NB4 (cell line): Measurements from ENCODE around the gene CCDC24.

Experiments
- CTCF ChIP-seq: IDR thresholded peaks from one replicate; pipeline ENCODE4 v1.5.1; 2012; ENCODE audit warnings: low read depth, low read length
- MAX ChIP-seq: IDR thresholded peaks from 2 replicates; pipeline ENCODE4 v1.6.1; 2011; ENCODE audit warnings: low read depth, low read length
- POLR2A ChIP-seq: IDR thresholded peaks from 2 replicates; pipeline ENCODE4 v1.6.1; 2011; ENCODE audit warnings: mild to moderate bottlenecking; ENCODE audit not compliant: insufficient read length; ENCODE audit errors: extremely low read depth

DNA sequence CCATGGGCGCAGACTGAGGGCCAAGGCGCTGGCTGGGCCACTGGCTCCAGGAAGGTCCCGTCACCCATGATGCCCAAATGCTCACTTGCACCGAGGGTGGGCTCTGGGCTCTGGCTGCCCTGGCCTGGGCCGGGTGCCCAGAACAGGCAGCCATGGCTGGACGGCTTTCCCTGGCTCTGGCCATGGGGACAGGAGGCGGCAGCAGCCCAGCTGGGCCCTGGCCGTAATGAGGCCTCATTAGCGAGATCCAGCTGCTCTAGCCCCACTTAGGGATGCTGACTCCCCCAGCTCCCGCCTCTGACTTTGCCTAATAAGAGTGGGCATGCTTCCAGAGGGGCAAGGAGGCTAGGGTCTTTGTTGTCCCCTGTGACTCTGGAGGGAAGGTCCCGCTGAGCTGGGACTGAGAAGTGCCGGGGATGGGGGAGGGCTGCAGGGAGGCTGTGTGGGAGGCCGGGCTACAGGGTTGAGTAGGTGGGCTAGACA lies 28.1 kb downstream of the CCDC24 start:
- TF ChIP-seq CTCF: no peak
- TF ChIP-seq POLR2A: no peak
- TF ChIP-seq MAX: no peak
